GM12878 (cell line): ENCODE results near the gene PRR14L. TPM values are rescaled to one million over a fixed set of nuclear protein-coding genes. Genes with fewer than 3 reads are reported as not detected.

Experiments
- ASH2L ChIP-seq: fragments of 300-600, 200-600 bp; sonication (generic); IDR thresholded peaks from 2 replicates; pipeline ENCODE4 v1.6.1; 2017; ENCODE audit warnings: low read depth, mild to moderate bottlenecking, borderline replicate concordance
- BMI1 ChIP-seq: fragments of 450-650 bp; IDR thresholded peaks from 2 replicates; pipeline ENCODE4 v1.6.1; 2016; ENCODE audit warnings: mild to moderate bottlenecking, moderate library complexity, borderline replicate concordance
- FOXK2 ChIP-seq: fragments of 450-650 bp; IDR thresholded peaks from 2 replicates; pipeline ENCODE4 v1.6.1; 2017; ENCODE audit warnings: mild to moderate bottlenecking, moderate library complexity
- GABPA ChIP-seq: IDR thresholded peaks from 2 replicates; pipeline ENCODE4 v1.6.1; 2014; ENCODE audit warnings: antibody characterized with exemption, low read depth, mild to moderate bottlenecking, inconsistent platforms
- IKZF2 ChIP-seq, 2 experiments: fragments of 450-650 bp; IDR thresholded peaks; 2 replicates each; pipeline ENCODE4 v1.6.1; 2017; ENCODE audit warnings: mild to moderate bottlenecking in 2 of 2, moderate library complexity in 2 of 2
- JUNB ChIP-seq: IDR thresholded peaks from 2 replicates; pipeline ENCODE4 v1.6.1; 2016; ENCODE audit warnings: antibody characterized with exemption, mild to moderate bottlenecking
- JUND ChIP-seq: IDR thresholded peaks from 2 replicates; pipeline ENCODE4 v1.6.1; 2012; ENCODE audit warnings: low read depth, mild to moderate bottlenecking, low read length, improper control_type of control experiment, moderate library complexity
- MEF2B ChIP-seq: fragments of 450-650 bp; IDR thresholded peaks from 2 replicates; pipeline ENCODE4 v1.6.1; 2018; ENCODE audit warnings: mild to moderate bottlenecking, moderate library complexity; ENCODE audit not compliant: partially characterized antibody, poor library complexity, severe bottlenecking
- MTA2 ChIP-seq: fragments of 450-650 bp; IDR thresholded peaks from 2 replicates; pipeline ENCODE4 v1.6.1; 2016; ENCODE audit warnings: low read depth, mild to moderate bottlenecking, moderate library complexity
- MTA3 ChIP-seq: IDR thresholded peaks from 2 replicates; pipeline ENCODE4 v1.6.1; 2012; ENCODE audit warnings: low read length, inconsistent platforms, borderline replicate concordance
- MYB ChIP-seq: fragments of 150-350 bp; IDR thresholded peaks from 2 replicates; pipeline ENCODE4 v1.6.1; 2014; ENCODE audit warnings: mild to moderate bottlenecking, low read depth, low read length, borderline replicate concordance
- MYC ChIP-seq: IDR thresholded peaks from 2 replicates; pipeline ENCODE4 v1.6.1; 2011; ENCODE audit warnings: mild to moderate bottlenecking, low read length, moderate library complexity, inconsistent platforms; ENCODE audit not compliant: insufficient read depth, insufficient replicate concordance, insufficient read length, severe bottlenecking
- POLR2A ChIP-seq: IDR thresholded peaks from 2 replicates; pipeline ENCODE4 v1.6.1; 2011; ENCODE audit warnings: low read depth, mild to moderate bottlenecking, low read length
- RAD21 ChIP-seq: IDR thresholded peaks from 2 replicates; pipeline ENCODE4 v1.6.1; 2011; ENCODE audit warnings: mild to moderate bottlenecking, low read depth, low read length, moderate library complexity; ENCODE audit not compliant: insufficient read depth
- RUNX3 ChIP-seq: IDR thresholded peaks from 2 replicates; pipeline ENCODE4 v1.6.1; 2012; ENCODE audit warnings: low read length, inconsistent platforms
- SIN3A ChIP-seq: IDR thresholded peaks from 2 replicates; pipeline ENCODE4 v1.6.1; 2012; ENCODE audit warnings: low read depth, low read length, improper control_type of control experiment
- SPI1 ChIP-seq: IDR thresholded peaks from 2 replicates; pipeline ENCODE4 v1.6.1; 2011; ENCODE audit warnings: low read depth, mild to moderate bottlenecking, low read length, moderate library complexity, borderline replicate concordance; ENCODE audit not compliant: insufficient read depth
- SRF ChIP-seq, 2 experiments: IDR thresholded peaks; 2 replicates each; pipeline ENCODE4 v1.6.1; 2011; ENCODE audit warnings: low read depth in 2 of 2, low read length in 2 of 2, mild to moderate bottlenecking in 1 of 2, moderate library complexity in 1 of 2
- STAT3 ChIP-seq: IDR thresholded peaks from 2 replicates; pipeline ENCODE4 v1.6.1; 2011; ENCODE audit warnings: low read depth, low read length, improper control_type of control experiment
- SUPT20H ChIP-seq: IDR thresholded peaks from 2 replicates; pipeline ENCODE4 v1.6.1; 2011; ENCODE audit warnings: low read depth, mild to moderate bottlenecking, low read length, moderate library complexity, borderline replicate concordance; ENCODE audit not compliant: control insufficient read depth
- TCF3 ChIP-seq: IDR thresholded peaks from 2 replicates; pipeline ENCODE4 v1.6.1; 2012; ENCODE audit warnings: low read depth, mild to moderate bottlenecking, low read length, borderline replicate concordance; ENCODE audit not compliant: insufficient read depth
- YY1 ChIP-seq: IDR thresholded peaks from 2 replicates; pipeline ENCODE4 v1.6.1; 2011; ENCODE audit warnings: low read depth, mild to moderate bottlenecking, low read length
- ZBED1 ChIP-seq: IDR thresholded peaks from 2 replicates; pipeline ENCODE4 v1.6.1; 2016; ENCODE audit warnings: borderline replicate concordance
- ZBTB33 ChIP-seq: fragments of 450-650 bp; IDR thresholded peaks from 2 replicates; pipeline ENCODE4 v1.6.1; 2017; ENCODE audit warnings: mild to moderate bottlenecking
- ZBTB40 ChIP-seq: fragments of 450-650 bp; IDR thresholded peaks from 2 replicates; pipeline ENCODE4 v1.6.1; 2016; ENCODE audit warnings: mild to moderate bottlenecking, moderate library complexity, borderline replicate concordance
- ZNF384 ChIP-seq: IDR thresholded peaks from 2 replicates; pipeline ENCODE4 v1.6.1; 2012; ENCODE audit warnings: low read depth, mild to moderate bottlenecking, low read length, improper control_type of control experiment, borderline replicate concordance
- ZSCAN29 ChIP-seq: fragments of 450-650 bp; IDR thresholded peaks from 2 replicates; pipeline ENCODE4 v1.6.1; 2017; ENCODE audit warnings: mild to moderate bottlenecking, moderate library complexity
- polyA plus RNA-seq, 11 experiments: library from polyadenylated mRNA; depleted of rRNA in 4 of 11; unstranded in 6 of 11; stranded (reverse) in 5 of 11; fragments of >200 nt; fragmentation: Nextera tagmentation in 4 of 11; fragmentation: Illumina TruSeq in 1 of 11; extraction: Ambion mirVana in 4 of 11; extraction: Trizol in 1 of 11; gene quantifications; 1 replicate in 1 of 11; 2 replicates in 10 of 11; pipeline versions ENCODE4 v1.2.1 to v1.2.3, GENCODE V29; 2011 to 2016; ENCODE audit warnings: inconsistent platforms in 2 of 11, missing spikeins in 2 of 11, low read depth in 1 of 11
- total RNA-seq, 4 experiments: library from RNA; depleted of rRNA in 3 of 4; stranded (reverse); fragments of >200 nt in 3 of 4; fragmentation: Illumina TruSeq in 1 of 4; extraction: Trizol in 1 of 4; gene quantifications; 2 replicates each; pipeline versions ENCODE4 v1.2.1 to v1.2.3, GENCODE V29; 2013 to 2021

PRR14L gene
- total and polyA plus RNA-seq, 10 of the 15 experiments (the other 5 are each of a cell fraction or from before 2014, with no cell fraction given): 4.2 to 49.0 (median 21.4) TPM

GRCh38 chr22:31692186-31692886 lies 57.6 kb downstream of the PRR14L start (continued):
- TF ChIP-seq RUNX3: peak; percentile 90
- no peak for TF ChIP-seq MYB
- TF ChIP-seq SIN3A: no peak
- no peak for TF ChIP-seq JUND
- no peak for TF ChIP-seq MYC
- TF ChIP-seq YY1: no peak
- no peak for TF ChIP-seq MEF2B
- TF ChIP-seq JUNB: peak; percentile 53; the same call in 1 of the 2 replicates
- TF ChIP-seq SPI1: peak; percentile 51; the same call in 1 of the 2 replicates
- no peak for TF ChIP-seq RAD21
- no peak for TF ChIP-seq SUPT20H
- TF ChIP-seq ZNF384: no peak
- no peak for TF ChIP-seq ZBTB40
- no peak for TF ChIP-seq MTA2
- no peak for TF ChIP-seq ZSCAN29
- no peak for TF ChIP-seq SRF (IDR thresholded peaks at IDR 0.05; ENCODE audit: low read depth in 2 of 2, low read length in 2 of 2)
- TF ChIP-seq IKZF2 (IDR thresholded peaks at IDR 0.05): peak in 1 of 2 experiments; percentile 27; a peak in 1 of 4 replicates
- no peak for TF ChIP-seq STAT3
- TF ChIP-seq ASH2L: no peak
- no peak for TF ChIP-seq TCF3
- no peak for TF ChIP-seq FOXK2
- TF ChIP-seq MTA3: no peak
- TF ChIP-seq ZBTB33: no peak
- no peak for TF ChIP-seq ZBED1
- TF ChIP-seq POLR2A: no peak
- TF ChIP-seq GABPA: no peak
- no peak for TF ChIP-seq BMI1
